K562 (cell line): ENCODE measurements around the gene NEU3. TPM values are rescaled to one million over a fixed set of nuclear protein-coding genes. Genes with fewer than 3 reads are reported as not detected.

Experiments used
- CEBPB ChIP-seq: fragments of 450-650 bp; IDR thresholded peaks from 2 replicates; pipeline ENCODE4 v1.6.1; 2016; ENCODE audit warnings: missing genetic modification characterization, missing compliant biosample characterization
- CREB3 ChIP-seq: fragments of 450-650 bp; conservative IDR thresholded peaks from 2 replicates; pipeline ENCODE4 v1.6.1; 2016; ENCODE audit warnings: missing genetic modification characterization, low read depth, mild to moderate bottlenecking, missing compliant biosample characterization, moderate library complexity
- KAT8 ChIP-seq: fragments of 450-650 bp; IDR thresholded peaks from 2 replicates; pipeline ENCODE4 v1.6.1; 2016; ENCODE audit warnings: low read depth, mild to moderate bottlenecking
- KLF16 ChIP-seq: IDR thresholded peaks from 2 replicates; pipeline ENCODE4 v1.6.1; 2016; ENCODE audit warnings: antibody characterized with exemption
- MCM7 ChIP-seq, 2 experiments: fragments of 450-650 bp; IDR thresholded peaks; 2 replicates each; pipeline ENCODE4 v1.6.1; 2016 to 2018
- MXI1 ChIP-seq: IDR thresholded peaks from 2 replicates; pipeline ENCODE4 v1.6.1; 2011; ENCODE audit warnings: low read depth, mild to moderate bottlenecking, improper control_type of control experiment, low read length
- PHB ChIP-seq: fragments of 250-450 bp; sonication (Bioruptor Pico); IDR thresholded peaks from 2 replicates; pipeline ENCODE4 v1.5.0; 2021
- PML ChIP-seq: IDR thresholded peaks from 2 replicates; pipeline ENCODE4 v1.6.1; 2012; ENCODE audit warnings: low read length, inconsistent platforms
- PTTG1 ChIP-seq: fragments of 450-650 bp; IDR thresholded peaks from 2 replicates; pipeline ENCODE4 v1.6.1; 2016; ENCODE audit warnings: low read depth, mild to moderate bottlenecking, missing genetic modification characterization, missing compliant biosample characterization
- RAD51 ChIP-seq: fragments of 450-650 bp; IDR thresholded peaks from 2 replicates; pipeline ENCODE4 v1.7.1; 2016; ENCODE audit warnings: low read depth, mild to moderate bottlenecking, borderline replicate concordance
- SOX6 ChIP-seq: fragments of 450-650 bp; IDR thresholded peaks from 2 replicates; pipeline ENCODE4 v1.6.1; 2014; ENCODE audit warnings: mild to moderate bottlenecking
- SRSF7 ChIP-seq: fragments of 200-400 bp; formaldehyde crosslinking; optimal IDR thresholded peaks from 2 replicates; pipeline ENCODE3; 2017; ENCODE audit warnings: mild to moderate bottlenecking, low read depth, low read length
- THRAP3 ChIP-seq: fragments of 450-650 bp; IDR thresholded peaks from 2 replicates; pipeline ENCODE4 v1.6.1; 2016; ENCODE audit warnings: mild to moderate bottlenecking, inconsistent platforms, borderline replicate concordance
- TRIM25 ChIP-seq: fragments of 450-650 bp; IDR thresholded peaks from 2 replicates; pipeline ENCODE4 v1.7.0; 2016; ENCODE audit warnings: borderline replicate concordance
- ZBTB7A ChIP-seq: IDR thresholded peaks from 2 replicates; pipeline ENCODE4 v1.6.1; 2011; ENCODE audit warnings: low read depth, mild to moderate bottlenecking, low read length, moderate library complexity, borderline replicate concordance; ENCODE audit not compliant: control insufficient read depth
- ZBTB9 ChIP-seq: fragments of 450-650 bp; formaldehyde crosslinking; IDR thresholded peaks from 2 replicates; pipeline ENCODE4 v1.4.0; 2020; ENCODE audit warnings: mild to moderate bottlenecking, moderate library complexity
- ZNF143 ChIP-seq: sonication (generic); formaldehyde crosslinking; IDR thresholded peaks from 2 replicates; pipeline ENCODE4 v1.9.0; 2022; ENCODE audit warnings: mild to moderate bottlenecking, missing genetic modification reagents
- ZNF324 ChIP-seq: fragments of 250-450 bp; sonication (Bioruptor Pico); IDR thresholded peaks from 2 replicates; pipeline ENCODE4 v1.4.0; 2020; ENCODE audit warnings: mild to moderate bottlenecking
- ZNF41 ChIP-seq: fragments of 250-450 bp; sonication (Bioruptor Pico); conservative IDR thresholded peaks from 2 replicates; pipeline ENCODE4 v1.4.0; 2020; ENCODE audit warnings: mild to moderate bottlenecking
- ZNF551 ChIP-seq: fragments of 250-450 bp; sonication (Bioruptor Pico); IDR thresholded peaks from 2 replicates; pipeline ENCODE4 v1.5.0; 2021; ENCODE audit warnings: mild to moderate bottlenecking, moderate library complexity
- polyA plus RNA-seq, 8 experiments: library from polyadenylated mRNA; depleted of rRNA in 4 of 8; stranded (reverse) in 5 of 8; unstranded in 3 of 8; fragments of >200 nt; fragmentation: Nextera tagmentation in 2 of 8; fragmentation: Illumina TruSeq in 1 of 8; extraction: Ambion mirVana in 2 of 8; extraction: Trizol in 1 of 8; gene quantifications; 2 replicates each; pipeline versions ENCODE4 v1.2.1 to v1.2.3, GENCODE V29; 2011 to 2014; ENCODE audit warnings: inconsistent platforms in 1 of 8, missing spikeins in 1 of 8
- total RNA-seq, 7 experiments: library from RNA; depleted of rRNA in 6 of 7; stranded (reverse); fragments of >200 nt in 6 of 7; fragmentation: Illumina TruSeq in 2 of 7; extraction: Trizol in 2 of 7; gene quantifications; 2 replicates each; pipeline versions ENCODE4 v1.2.1 to v1.2.3, GENCODE V29; 2011 to 2021; ENCODE audit warnings: low replicate concordance in 1 of 7
- TF ChIP-seq, protein P1 (sequence below): fragments of 250-450 bp; sonication (Bioruptor Pico); IDR thresholded peaks from 2 replicates; pipeline ENCODE4 v1.9.0; 2021; ENCODE audit warnings: mild to moderate bottlenecking
- TF ChIP-seq, protein P2 (sequence below), 2 experiments: IDR thresholded peaks; 2 replicates each; pipeline ENCODE4 v1.6.1; 2012; ENCODE audit warnings: improper control_type of control experiment in 2 of 2, low read depth in 2 of 2, low read length in 2 of 2, borderline replicate concordance in 1 of 2

NEU3 gene
- total and polyA plus RNA-seq, 9 of the 15 experiments (the other 6 are each of a cell fraction or from before 2014, with no cell fraction given), result 6.2 to 41.3 (median 31.1) TPM

DNA sequence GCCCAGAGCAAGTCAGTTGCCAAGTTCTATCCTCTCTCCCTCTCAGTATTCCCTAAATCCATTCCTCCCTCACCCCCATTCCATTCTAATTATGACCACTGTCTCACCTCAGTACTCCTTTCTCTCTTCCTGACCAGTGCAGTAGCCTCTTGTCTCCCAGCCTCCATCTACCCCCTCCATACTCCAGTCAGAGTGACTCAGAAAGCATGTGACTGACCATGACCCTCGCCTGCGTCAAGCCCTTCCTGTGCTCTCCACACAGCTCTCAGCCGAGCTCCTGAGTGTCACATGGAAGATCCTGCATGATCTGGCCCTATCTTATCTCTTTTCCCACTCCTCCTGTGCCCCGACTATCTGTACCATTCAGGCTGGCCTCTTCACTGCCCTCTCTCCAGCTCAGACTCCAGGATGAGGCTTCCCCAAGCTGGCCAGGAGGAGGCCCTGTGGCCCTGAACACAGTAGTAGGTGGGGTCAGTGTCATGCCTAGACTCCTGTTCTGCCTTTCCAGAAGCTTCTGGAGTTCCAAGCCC is 42.6 kb downstream of the NEU3 start (continued):
- TF ChIP-seq CREB3 (tag), result no peak
- peak; percentile 94 for TF ChIP-seq SOX6
- no peak for TF ChIP-seq ZNF41 (CRISPR knock-in tag)
- no peak; the same call in 1 of the 2 replicates for TF ChIP-seq PTTG1
- TF ChIP-seq, protein P1, sequence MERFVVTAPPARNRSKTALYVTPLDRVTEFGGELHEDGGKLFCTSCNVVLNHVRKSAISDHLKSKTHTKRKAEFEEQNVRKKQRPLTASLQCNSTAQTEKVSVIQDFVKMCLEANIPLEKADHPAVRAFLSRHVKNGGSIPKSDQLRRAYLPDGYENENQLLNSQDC, result no peak
- TF ChIP-seq ZNF551 (CRISPR knock-in tag), result no peak
- peak; percentile 94 for TF ChIP-seq KLF16
- TF ChIP-seq KAT8, result no peak
- 0 out of 2 replicates have a peak, but pooled peaks have one; percentile 4 for TF ChIP-seq ZNF324 (CRISPR knock-in tag)
- no peak for TF ChIP-seq MXI1
- peak; percentile 87 for TF ChIP-seq PML
- peak; percentile 69; the same call in 1 of the 2 replicates for TF ChIP-seq ZBTB9 (CRISPR knock-in tag)
- no peak for TF ChIP-seq ZBTB7A
- no peak for TF ChIP-seq TRIM25
- TF ChIP-seq CEBPB (tag), result no peak
- no peak for TF ChIP-seq PHB (CRISPR knock-in tag)
- TF ChIP-seq MCM7 (IDR thresholded peaks at IDR 0.05), result no peak
- no peak for TF ChIP-seq ZNF143
- TF ChIP-seq, protein P2, sequence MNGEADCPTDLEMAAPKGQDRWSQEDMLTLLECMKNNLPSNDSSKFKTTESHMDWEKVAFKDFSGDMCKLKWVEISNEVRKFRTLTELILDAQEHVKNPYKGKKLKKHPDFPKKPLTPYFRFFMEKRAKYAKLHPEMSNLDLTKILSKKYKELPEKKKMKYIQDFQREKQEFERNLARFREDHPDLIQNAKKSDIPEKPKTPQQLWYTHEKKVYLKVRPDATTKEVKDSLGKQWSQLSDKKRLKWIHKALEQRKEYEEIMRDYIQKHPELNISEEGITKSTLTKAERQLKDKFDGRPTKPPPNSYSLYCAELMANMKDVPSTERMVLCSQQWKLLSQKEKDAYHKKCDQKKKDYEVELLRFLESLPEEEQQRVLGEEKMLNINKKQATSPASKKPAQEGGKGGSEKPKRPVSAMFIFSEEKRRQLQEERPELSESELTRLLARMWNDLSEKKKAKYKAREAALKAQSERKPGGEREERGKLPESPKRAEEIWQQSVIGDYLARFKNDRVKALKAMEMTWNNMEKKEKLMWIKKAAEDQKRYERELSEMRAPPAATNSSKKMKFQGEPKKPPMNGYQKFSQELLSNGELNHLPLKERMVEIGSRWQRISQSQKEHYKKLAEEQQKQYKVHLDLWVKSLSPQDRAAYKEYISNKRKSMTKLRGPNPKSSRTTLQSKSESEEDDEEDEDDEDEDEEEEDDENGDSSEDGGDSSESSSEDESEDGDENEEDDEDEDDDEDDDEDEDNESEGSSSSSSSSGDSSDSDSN (IDR thresholded peaks at IDR 0.05; ENCODE audit: borderline replicate concordance in 1 of 2, low read depth in 2 of 2, low read length in 2 of 2), result 0 out of 4 replicates have a peak, but pooled peaks of 1 of the 2 experiments have one; percentile 27
- peak; percentile 85 for TF ChIP-seq RAD51
- TF ChIP-seq SRSF7, result no peak
- TF ChIP-seq THRAP3, result no peak
